Lower leg skin (tissue), 4 donors: ENCODE measurements around the gene HPS4. TPM values are rescaled to one million over a fixed set of nuclear protein-coding genes. Genes with fewer than 3 reads are reported as not detected.

Experiments
- DNase-seq, 2 donors: peaks; one replicate each; pipeline ENCODE4 v3.0.0-alpha.2; 2019; ENCODE audit warnings: low spot score in 2 of 2
- H3K4me3 ChIP-seq: fragments of 200-600 bp; sonication (generic); 2 replicates; pipeline ENCODE4 v1.5.1; 2017; ENCODE audit warnings: mild to moderate bottlenecking, low read depth; ENCODE audit not compliant: poor library complexity, severe bottlenecking
- POLR2A ChIP-seq, 2 donors: fragments of 450-650 bp; IDR thresholded peaks; one replicate each; pipeline ENCODE4 v1.6.1; 2016 to 2017; ENCODE audit warnings: antibody characterized with exemption in 2 of 2, mild to moderate bottlenecking in 1 of 2, moderate library complexity in 1 of 2
- WGBS, 2 donors: methylation state at CpG; one replicate each; pipeline ENCODE4 v1.1.5; 2018; 5-methylcytosine and 5-hydroxymethylcytosine counted together
- intact Hi-C: fragments of 100-400 bp; cut with DNase I; formaldehyde crosslinking; loops from one replicate; pipeline ENCODE4 v1.15.0; 2023; ENCODE audit warnings: low total_unique reads
- total RNA-seq, 4 donors: library from RNA; depleted of rRNA; stranded (reverse); fragments of >200 nt; gene quantifications; one replicate each; pipeline ENCODE4 v1.1.0, GENCODE V29; 2016
- TF ChIP-seq, protein P1 (sequence below), 3 donors: fragments of 450-650 bp; IDR thresholded peaks; one replicate each; pipeline ENCODE4 v1.5.1; 2016; ENCODE audit warnings: antibody characterized with exemption in 3 of 3, mild to moderate bottlenecking in 3 of 3, moderate library complexity in 2 of 3

Gene HPS4
- total RNA-seq, 4 donors from 2014 or later: 40.5 to 68.0 (median 47.5) TPM

DNA sequence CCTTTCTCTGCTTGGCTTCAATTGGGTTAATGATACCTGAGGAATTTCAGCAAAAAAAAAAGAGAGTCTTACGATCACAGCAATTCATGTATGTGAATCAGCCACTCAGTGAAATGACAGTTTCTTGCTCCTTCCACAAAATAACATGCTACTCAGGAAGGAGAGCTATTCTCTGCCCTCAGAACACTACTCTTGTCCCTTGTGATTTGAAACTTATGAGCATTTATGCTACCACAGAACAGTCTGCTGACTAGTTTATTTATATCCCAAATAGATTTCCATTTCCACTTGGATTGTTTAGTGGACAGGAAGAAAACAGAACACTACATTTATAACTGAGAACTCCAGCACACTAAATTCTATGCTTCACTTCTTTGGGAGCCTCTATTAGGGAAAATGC, 20.2 kb upstream of the HPS4 start:
- H3K4me3 ChIP-seq: no peak overlapping the region
- TF ChIP-seq POLR2A (IDR thresholded peaks at IDR 0.05): no peak
- TF ChIP-seq, protein P1, sequence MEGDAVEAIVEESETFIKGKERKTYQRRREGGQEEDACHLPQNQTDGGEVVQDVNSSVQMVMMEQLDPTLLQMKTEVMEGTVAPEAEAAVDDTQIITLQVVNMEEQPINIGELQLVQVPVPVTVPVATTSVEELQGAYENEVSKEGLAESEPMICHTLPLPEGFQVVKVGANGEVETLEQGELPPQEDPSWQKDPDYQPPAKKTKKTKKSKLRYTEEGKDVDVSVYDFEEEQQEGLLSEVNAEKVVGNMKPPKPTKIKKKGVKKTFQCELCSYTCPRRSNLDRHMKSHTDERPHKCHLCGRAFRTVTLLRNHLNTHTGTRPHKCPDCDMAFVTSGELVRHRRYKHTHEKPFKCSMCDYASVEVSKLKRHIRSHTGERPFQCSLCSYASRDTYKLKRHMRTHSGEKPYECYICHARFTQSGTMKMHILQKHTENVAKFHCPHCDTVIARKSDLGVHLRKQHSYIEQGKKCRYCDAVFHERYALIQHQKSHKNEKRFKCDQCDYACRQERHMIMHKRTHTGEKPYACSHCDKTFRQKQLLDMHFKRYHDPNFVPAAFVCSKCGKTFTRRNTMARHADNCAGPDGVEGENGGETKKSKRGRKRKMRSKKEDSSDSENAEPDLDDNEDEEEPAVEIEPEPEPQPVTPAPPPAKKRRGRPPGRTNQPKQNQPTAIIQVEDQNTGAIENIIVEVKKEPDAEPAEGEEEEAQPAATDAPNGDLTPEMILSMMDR (IDR thresholded peaks at IDR 0.05): no peak
- no peak for DNase-seq
- 56 to 74% methylated on average over 1 of the region's 1 CpG for WGBS, 2 donors
- intact Hi-C loops: no loop called here

DNA sequence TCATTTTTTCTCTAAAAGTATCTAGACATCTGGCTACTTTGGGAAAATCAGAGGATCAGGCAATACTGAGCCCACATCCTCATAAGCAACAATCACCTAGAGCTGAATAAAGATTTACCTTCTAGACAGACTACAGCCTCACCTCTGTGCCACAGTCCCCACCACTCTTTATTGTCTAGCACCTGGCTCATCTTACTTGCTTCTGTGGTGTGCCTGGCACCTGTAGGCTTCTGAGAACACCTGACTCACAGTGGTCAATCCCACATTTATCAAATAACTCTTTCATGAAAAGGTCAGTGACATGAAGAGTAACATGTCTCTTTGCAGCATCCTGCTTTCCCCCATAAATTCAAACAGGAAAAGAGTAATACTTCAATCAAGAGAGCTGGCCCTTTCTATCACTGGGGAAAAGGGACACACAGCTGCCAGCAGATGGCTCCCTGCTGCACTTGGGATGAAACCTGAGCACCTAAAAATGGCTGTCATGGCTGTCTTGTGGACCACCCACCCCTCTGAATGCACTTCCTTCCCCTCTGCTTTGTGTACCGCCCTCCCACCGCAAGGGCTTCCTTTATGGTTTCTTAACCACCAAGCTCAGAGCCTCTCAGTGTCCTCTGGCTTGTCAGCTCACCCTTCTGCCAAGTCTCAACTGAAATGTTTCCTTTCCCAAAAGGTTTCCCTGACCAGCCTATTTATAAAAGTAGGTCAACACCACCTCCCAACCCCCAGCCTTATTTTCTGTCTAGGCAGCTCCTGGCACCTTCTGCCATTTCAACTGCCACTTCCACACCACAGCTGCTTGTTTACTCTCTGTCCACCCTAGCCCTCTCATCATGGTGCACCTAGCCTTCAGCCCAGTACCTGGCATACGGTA, 19.3 kb upstream of the HPS4 start:
- no peak overlapping the region for H3K4me3 ChIP-seq
- TF ChIP-seq, protein P1 (IDR thresholded peaks at IDR 0.05): no peak
- TF ChIP-seq POLR2A (IDR thresholded peaks at IDR 0.05): no peak
- DNase-seq: no peak
- WGBS, 2 donors: 38 to 46% methylated on average over 3 of the region's 3 CpGs
- intact Hi-C loops: no loop called here

DNA sequence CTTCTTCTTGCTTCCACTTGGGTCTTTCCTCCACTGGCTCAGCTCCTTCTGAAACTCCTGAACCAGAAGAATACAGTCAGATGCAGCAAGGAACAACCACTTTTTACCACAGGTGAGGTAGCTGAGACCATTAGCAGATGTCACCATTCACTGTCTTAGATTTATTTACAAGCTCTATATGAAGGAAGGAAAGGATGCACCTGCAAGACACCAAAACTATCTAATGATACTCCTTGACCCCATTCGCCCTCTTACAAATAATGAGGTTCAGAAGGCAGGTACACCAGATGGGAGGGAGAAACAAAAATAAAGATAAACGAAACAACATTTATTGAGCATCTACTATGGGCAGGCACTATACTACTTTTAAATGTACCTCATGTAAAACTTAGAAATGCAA, 18.4 kb upstream of the HPS4 start:
- WGBS, 2 donors: 87 to 90% methylated on average over 2 of the region's 2 CpGs
- no peak for TF ChIP-seq POLR2A (IDR thresholded peaks at IDR 0.05)
- TF ChIP-seq, protein P1 (IDR thresholded peaks at IDR 0.05): no peak
- intact Hi-C loops: no loop called here
- DNase-seq: no peak
- no peak overlapping the region for H3K4me3 ChIP-seq

DNA sequence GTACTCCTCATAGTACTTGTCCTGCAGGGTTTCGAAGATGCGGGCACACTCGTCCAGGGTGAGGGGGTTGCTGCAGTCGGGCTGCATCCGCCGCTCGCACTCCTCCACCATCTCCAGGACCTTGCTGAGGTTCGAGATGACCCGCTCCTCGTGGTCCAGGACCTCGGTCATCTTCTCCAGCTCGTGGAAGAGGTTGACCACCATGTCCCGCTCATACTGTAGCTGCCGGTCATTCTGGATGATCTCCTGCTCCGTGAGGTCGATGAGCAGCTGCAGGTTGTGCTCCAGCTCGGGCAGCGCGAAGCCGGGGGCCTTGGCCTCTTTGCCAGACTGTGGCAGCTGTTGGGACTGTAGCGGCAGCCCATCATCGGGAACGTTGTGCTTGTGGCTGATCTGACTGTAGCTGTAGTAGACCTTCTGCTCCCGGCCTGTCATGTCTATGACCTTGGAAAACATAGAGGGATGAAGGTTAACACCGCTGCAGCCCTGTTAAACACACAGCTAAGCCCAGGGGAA, 15.7 kb upstream of the HPS4 start:
- no peak overlapping the region for H3K4me3 ChIP-seq
- intact Hi-C loops: no loop called here
- 93% methylated on average over 25 of the region's 25 CpGs for WGBS, 2 donors
- no peak for TF ChIP-seq POLR2A (IDR thresholded peaks at IDR 0.05)
- TF ChIP-seq, protein P1 (IDR thresholded peaks at IDR 0.05): no peak
- peak in 1 of 2 donors; percentile 58 for DNase-seq

DNA sequence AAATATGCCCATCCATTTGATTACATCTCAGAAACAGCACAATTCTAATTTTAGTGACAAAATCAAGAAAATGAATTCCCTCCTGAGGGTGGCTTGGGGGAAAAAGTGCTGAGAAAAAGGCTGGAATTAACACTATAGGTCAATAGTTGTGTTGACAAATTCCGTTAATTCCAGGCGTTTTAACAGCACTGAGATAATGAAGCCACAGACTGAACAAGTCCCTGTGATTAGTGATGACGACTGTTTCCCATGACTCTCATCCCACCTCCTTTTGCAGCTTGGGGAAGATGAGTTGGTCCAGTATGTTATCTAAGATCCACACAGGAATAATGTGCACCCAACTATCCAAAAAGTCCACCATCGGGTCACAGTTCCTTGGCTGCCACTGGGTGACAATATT, 12.9 kb upstream of the HPS4 start:
- no peak overlapping the region for H3K4me3 ChIP-seq
- 86% methylated on average over 4 of the region's 4 CpGs for WGBS, 2 donors
- intact Hi-C loops: no loop called here
- TF ChIP-seq, protein P1 (IDR thresholded peaks at IDR 0.05): no peak
- no peak for TF ChIP-seq POLR2A (IDR thresholded peaks at IDR 0.05)
- DNase-seq: peak in 1 of 2 donors; percentile 1
